Measurements from ENCODE around the gene LY9. TPM values are rescaled to one million over a fixed set of nuclear protein-coding genes. Genes with fewer than 3 reads are reported as not detected.

Gene LY9
- total and polyA plus RNA-seq, 2 of the 13 experiments (the other 11 are each of a cell fraction or from before 2014, with no cell fraction given), result not detected

DNA sequence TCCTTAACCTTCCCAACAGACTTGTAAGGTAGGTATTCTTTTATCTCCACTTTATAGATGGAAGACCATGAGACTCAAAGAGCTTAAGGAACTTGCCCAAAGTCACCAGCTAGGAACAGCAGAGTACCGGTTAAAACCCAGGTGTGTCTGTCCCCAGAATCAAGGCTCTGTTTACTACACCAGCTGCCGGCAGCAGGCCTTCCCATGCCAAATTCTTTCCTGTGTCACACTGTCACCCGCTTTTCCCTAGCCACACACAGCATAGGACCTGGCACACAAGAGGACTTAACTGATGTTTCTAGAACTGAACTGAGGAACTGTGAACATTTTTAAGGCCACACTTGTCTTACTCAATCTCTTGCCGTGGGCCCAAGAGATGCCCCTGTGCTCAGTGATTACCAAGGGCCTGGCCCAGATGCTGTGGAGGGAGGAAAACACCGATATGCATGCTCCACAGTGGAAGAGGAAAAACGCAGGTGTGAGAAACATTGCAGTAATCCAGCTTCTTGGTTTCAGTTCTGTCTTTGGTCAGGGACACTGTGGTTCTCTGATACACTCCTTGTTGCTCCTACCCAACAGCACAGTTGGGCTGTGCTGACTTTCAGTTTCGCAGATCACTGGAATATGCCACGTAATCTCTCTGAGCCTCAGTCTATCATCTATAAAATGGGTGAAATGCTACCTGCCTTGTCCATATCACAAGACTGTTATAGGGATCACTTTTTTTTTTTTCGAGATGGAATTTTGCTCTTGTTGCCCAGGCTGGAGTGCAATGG, 13.9 kb upstream of the LY9 start:
- H2AFZ ChIP-seq (ENCODE audit: low read length), result no peak overlapping the region
- no peak for FAIRE-seq
- TF ChIP-seq, protein P1, sequence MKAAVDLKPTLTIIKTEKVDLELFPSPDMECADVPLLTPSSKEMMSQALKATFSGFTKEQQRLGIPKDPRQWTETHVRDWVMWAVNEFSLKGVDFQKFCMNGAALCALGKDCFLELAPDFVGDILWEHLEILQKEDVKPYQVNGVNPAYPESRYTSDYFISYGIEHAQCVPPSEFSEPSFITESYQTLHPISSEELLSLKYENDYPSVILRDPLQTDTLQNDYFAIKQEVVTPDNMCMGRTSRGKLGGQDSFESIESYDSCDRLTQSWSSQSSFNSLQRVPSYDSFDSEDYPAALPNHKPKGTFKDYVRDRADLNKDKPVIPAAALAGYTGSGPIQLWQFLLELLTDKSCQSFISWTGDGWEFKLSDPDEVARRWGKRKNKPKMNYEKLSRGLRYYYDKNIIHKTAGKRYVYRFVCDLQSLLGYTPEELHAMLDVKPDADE (CRISPR knock-in tag; IDR thresholded peaks at IDR 0.05), result no peak
- TF ChIP-seq ZNF576 (CRISPR knock-in tag; IDR thresholded peaks at IDR 0.05) (no peak), IKZF1 (IDR thresholded peaks at IDR 0.05) (no peak), TFDP1 (CRISPR knock-in tag; IDR thresholded peaks at IDR 0.05; ENCODE audit: borderline replicate concordance) (no peak), RFX5 (IDR thresholded peaks at IDR 0.05; ENCODE audit: low read depth, low read length) (no peak), CHCHD3 (CRISPR knock-in tag; IDR thresholded peaks at IDR 0.05) (no peak), ZNF646 (CRISPR knock-in tag; IDR thresholded peaks at IDR 0.05) (no peak), RBAK (CRISPR knock-in tag; IDR thresholded peaks at IDR 0.05) (no peak), MEIS1 (CRISPR knock-in tag; IDR thresholded peaks at IDR 0.05; ENCODE audit: borderline replicate concordance) (no peak), ZNF552 (CRISPR knock-in tag; IDR thresholded peaks at IDR 0.05; ENCODE audit: borderline replicate concordance) (no peak), ZNF441 (CRISPR knock-in tag; IDR thresholded peaks at IDR 0.05; ENCODE audit: borderline replicate concordance) (no peak), DZIP1 (CRISPR knock-in tag; IDR thresholded peaks at IDR 0.05) (no peak)

More for the DNA sequence above, 13.9 kb upstream of the LY9 start:
- no peaks in the 10 kb centered on the region for H3K9me3 ChIP-seq (ENCODE audit: low read length)
- intact Hi-C loops (cut with micrococcal nuclease; ENCODE audit: unreplicated experiment) (loop anchor here (2.0 kb wide), 1 partner anchor 169 kb away; no protein-coding TSS in a partner anchor), in situ Hi-C loops (cut with HindIII; ENCODE audit: extremely low pct_ligation_motif_present, low pct_unique_long_range_greater_than_20kb) (no loop called here)
- H4K20me1 ChIP-seq (ENCODE audit: insufficient read depth, low read length), result no peaks in the 10 kb centered on the region
- DNase-seq (ENCODE audit: low spot score) (no peak), ATAC-seq (no peak)
- H3K79me2 ChIP-seq (ENCODE audit: insufficient read depth, low read length), result no peaks in the 10 kb centered on the region
- H3K4me1 ChIP-seq (ENCODE audit: insufficient read depth, low read length), result no peaks in the 10 kb centered on the region
- no peak overlapping the region for H3K27ac ChIP-seq (ENCODE audit: extremely low read length, insufficient read depth, low read length)
- 36% methylated on average over 8 of the region's 9 CpGs for WGBS (ENCODE audit: low lambda C conversion rate)
- peaks cover 0 to 5% of the 10 kb centered on the region in 2 experiments; a peak in 2 of 5 replicates for H3K27me3 ChIP-seq (ENCODE audit: control insufficient read depth in 1 of 2, insufficient read depth in 2 of 2, low read length in 2 of 2)
- POLR2A ChIA-PET, result no interaction called here
- no peak overlapping the region for H3K4me3 ChIP-seq (replicated peaks in 1 of 3; ENCODE audit: insufficient read depth in 1 of 3, low read depth in 2 of 3, low read length in 3 of 3)
- H3K36me3 ChIP-seq (replicated peaks in 1 of 2; ENCODE audit: control insufficient read depth in 1 of 2, insufficient read depth in 2 of 2, low read length in 2 of 2), result no peaks in the 10 kb centered on the region
- CTCF ChIA-PET (ENCODE audit: low intra/inter-chr PET ratio, low total read pairs), result no interaction called here
- no TSS peak for BruUV-seq (replicated peaks)
- no peak overlapping the region for H3K4me2 ChIP-seq (ENCODE audit: low read depth, low read length)
- no peak overlapping the region for H3K9ac ChIP-seq (ENCODE audit: insufficient read depth, low read depth, low read length)

All from HepG2 (cell line).